Measurements from ENCODE around the gene TGFB2. TPM values are rescaled to one million over a fixed set of nuclear protein-coding genes. Genes with fewer than 3 reads are reported as not detected.

Gene TGFB2
- total RNA-seq, 1 donor from 2014 or later = 34.4 TPM

DNA sequence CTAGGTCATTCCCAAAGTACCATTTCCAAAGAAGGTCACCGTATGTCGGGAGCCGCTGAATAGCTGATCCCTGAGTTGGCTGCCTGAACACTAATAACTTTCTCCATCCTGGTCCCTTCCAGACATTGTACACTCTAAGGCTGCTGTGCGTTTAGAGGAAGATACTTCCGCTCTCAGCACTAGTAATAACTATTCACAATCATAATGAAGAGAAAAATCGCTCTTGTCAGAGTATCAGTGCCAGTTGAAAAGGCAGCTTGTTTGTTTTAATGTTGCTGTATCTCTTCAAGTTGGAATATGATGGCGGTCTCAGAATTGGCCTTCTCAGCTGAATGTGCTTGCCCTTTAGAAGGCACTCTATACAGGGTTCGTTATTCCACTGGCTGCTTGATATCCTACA is 43.5 kb downstream of the TGFB2 start:
- Histone ChIP-seq H3K36me3 (ENCODE audit: control insufficient read depth, insufficient read depth, low read length) (no peaks in the 10 kb centered on the region), H3K27me3 (ENCODE audit: control insufficient read depth, insufficient read depth, low read length) (no peaks in the 10 kb centered on the region), H3K4me3 (ENCODE audit: low read depth, low read length) (no peak overlapping the region)
- no peak for DNase-seq (ENCODE audit: low read depth)
- TF ChIP-seq, protein P1, sequence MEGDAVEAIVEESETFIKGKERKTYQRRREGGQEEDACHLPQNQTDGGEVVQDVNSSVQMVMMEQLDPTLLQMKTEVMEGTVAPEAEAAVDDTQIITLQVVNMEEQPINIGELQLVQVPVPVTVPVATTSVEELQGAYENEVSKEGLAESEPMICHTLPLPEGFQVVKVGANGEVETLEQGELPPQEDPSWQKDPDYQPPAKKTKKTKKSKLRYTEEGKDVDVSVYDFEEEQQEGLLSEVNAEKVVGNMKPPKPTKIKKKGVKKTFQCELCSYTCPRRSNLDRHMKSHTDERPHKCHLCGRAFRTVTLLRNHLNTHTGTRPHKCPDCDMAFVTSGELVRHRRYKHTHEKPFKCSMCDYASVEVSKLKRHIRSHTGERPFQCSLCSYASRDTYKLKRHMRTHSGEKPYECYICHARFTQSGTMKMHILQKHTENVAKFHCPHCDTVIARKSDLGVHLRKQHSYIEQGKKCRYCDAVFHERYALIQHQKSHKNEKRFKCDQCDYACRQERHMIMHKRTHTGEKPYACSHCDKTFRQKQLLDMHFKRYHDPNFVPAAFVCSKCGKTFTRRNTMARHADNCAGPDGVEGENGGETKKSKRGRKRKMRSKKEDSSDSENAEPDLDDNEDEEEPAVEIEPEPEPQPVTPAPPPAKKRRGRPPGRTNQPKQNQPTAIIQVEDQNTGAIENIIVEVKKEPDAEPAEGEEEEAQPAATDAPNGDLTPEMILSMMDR (IDR thresholded peaks at IDR 0.05; ENCODE audit: insufficient read depth, low read length, poor library complexity, severe bottlenecking) = no peak

DNA sequence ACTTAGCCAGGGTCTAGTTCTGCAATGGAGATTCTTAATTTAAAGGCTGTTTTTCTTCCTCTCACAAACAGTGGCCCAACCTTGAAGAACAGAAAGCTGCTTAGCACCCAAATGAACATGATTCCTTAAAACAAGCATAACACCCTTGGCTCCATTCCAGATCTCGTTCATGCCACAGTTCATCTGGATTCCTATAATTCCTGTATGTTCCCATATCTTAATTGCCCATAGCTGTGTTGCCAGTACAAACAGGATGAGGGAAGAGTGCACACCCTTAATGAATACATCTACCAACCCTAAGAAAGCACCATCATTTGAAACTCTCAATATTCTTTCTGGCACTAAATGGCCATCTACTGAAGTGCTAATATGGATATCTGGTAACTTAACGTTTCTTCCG is 45.5 kb downstream of the TGFB2 start:
- no peaks in the 10 kb centered on the region for H3K27me3 ChIP-seq (ENCODE audit: control insufficient read depth, insufficient read depth, low read length)
- no peaks in the 10 kb centered on the region for H3K36me3 ChIP-seq (ENCODE audit: control insufficient read depth, insufficient read depth, low read length)
- no peak for DNase-seq (ENCODE audit: low read depth)
- TF ChIP-seq, protein P1 (IDR thresholded peaks at IDR 0.05; ENCODE audit: insufficient read depth, low read length, poor library complexity, severe bottlenecking) = no peak
- no peak overlapping the region for H3K4me3 ChIP-seq (ENCODE audit: low read depth, low read length)

DNA sequence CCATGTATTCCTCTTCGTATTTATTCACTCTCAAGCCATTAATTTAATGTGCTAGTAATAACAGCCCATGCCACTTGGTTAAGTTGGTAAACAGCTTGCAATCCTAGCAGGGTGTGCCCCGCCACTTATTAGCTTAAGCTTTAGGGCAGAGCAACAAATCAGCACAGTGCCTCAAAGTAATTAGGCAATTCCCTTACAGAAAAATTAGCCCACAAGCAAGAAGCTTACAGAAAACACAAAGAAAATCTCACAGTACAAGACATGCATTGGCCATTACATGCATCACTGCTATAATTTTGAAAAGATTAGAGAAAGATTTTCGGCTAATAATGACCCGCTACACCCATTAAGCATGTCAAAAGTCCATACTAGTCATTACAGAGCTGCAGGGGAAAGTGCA is 47.6 kb downstream of the TGFB2 start:
- Histone ChIP-seq H3K27me3 (ENCODE audit: control insufficient read depth, insufficient read depth, low read length) (no peaks in the 10 kb centered on the region), H3K4me3 (ENCODE audit: low read depth, low read length) (no peak overlapping the region), H3K36me3 (ENCODE audit: control insufficient read depth, insufficient read depth, low read length) (no peaks in the 10 kb centered on the region)
- TF ChIP-seq, protein P1 (IDR thresholded peaks at IDR 0.05; ENCODE audit: insufficient read depth, low read length, poor library complexity, severe bottlenecking) = no peak
- DNase-seq (ENCODE audit: low read depth) = no peak

DNA sequence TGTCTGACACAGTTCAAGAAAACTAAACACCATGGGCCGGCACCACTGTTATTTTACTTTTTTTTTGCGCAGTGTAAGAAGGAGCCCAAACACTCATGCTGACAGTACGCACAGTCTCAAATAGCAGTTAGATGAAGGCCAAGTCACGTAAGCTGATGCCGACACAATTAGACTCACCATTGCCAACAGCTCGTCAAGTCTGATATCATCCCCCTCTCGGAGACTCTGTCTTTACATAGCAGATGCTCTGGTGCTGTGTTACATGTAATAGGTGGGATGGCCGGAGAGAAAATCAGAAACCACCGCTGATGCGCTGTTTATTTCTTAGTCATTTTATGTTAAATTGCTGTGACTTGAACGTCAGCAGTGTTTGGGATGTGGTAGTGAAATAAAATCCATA is 49.3 kb downstream of the TGFB2 start:
- DNase-seq (ENCODE audit: low read depth) = no peak

DNA sequence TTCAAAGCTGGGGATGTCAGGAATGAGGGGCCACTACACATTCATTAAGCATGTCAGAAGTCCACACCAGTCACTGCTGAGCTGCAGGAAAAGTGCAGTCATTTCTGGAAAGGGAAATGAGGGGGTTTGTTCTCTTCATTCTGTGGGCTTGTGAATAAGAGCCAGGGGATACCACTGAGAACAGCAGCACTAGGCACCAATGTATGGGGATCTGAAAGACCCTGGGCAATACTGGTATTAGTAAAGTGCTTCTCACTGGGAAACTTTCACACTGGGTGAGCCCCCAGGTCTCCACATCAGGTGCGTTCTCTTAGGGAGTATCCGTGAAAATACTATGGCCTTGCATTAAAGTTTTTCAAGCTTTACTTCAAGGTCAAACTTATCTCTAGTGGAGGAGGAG is 49.9 kb downstream of the TGFB2 start:
- H3K36me3 ChIP-seq (ENCODE audit: control insufficient read depth, insufficient read depth, low read length) = no peaks in the 10 kb centered on the region
- TF ChIP-seq, protein P1 (IDR thresholded peaks at IDR 0.05; ENCODE audit: insufficient read depth, low read length, poor library complexity, severe bottlenecking) = no peak
- no peaks in the 10 kb centered on the region for H3K27me3 ChIP-seq (ENCODE audit: control insufficient read depth, insufficient read depth, low read length)
- H3K4me3 ChIP-seq (ENCODE audit: low read depth, low read length) = no peak overlapping the region
- DNase-seq (ENCODE audit: low read depth) = no peak

More for the DNA sequence above, 49.3 kb downstream of the TGFB2 start:
- H3K4me3 ChIP-seq (ENCODE audit: low read depth, low read length) = no peak overlapping the region
- H3K27me3 ChIP-seq (ENCODE audit: control insufficient read depth, insufficient read depth, low read length) = no peaks in the 10 kb centered on the region
- H3K36me3 ChIP-seq (ENCODE audit: control insufficient read depth, insufficient read depth, low read length) = no peaks in the 10 kb centered on the region
- TF ChIP-seq, protein P1 (IDR thresholded peaks at IDR 0.05; ENCODE audit: insufficient read depth, low read length, poor library complexity, severe bottlenecking) = no peak

DNA sequence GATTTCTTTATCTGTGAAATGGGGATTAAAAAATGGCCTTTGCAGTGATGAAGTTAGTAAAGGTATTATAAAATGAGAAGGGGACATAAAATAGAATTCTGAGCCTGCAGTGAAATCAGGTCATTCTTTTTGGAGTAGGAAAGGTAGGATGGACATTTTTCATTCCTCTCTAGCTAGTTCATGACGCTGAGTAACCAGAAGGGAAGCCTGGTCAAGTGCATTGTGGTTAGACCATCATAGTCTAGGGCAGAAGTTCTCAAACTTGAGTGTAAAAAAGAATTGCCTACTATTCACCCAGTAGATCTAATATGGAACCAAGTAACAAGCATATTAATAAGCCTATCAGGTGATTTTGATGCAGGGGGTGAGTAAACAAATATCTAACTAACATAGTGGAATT is 50.8 kb downstream of the TGFB2 start:
- Histone ChIP-seq H3K27me3 (ENCODE audit: control insufficient read depth, insufficient read depth, low read length) (no peaks in the 10 kb centered on the region), H3K36me3 (ENCODE audit: control insufficient read depth, insufficient read depth, low read length) (no peaks in the 10 kb centered on the region), H3K4me3 (ENCODE audit: low read depth, low read length) (no peak overlapping the region)
- TF ChIP-seq, protein P1 (IDR thresholded peaks at IDR 0.05; ENCODE audit: insufficient read depth, low read length, poor library complexity, severe bottlenecking) = no peak
- no peak for DNase-seq (ENCODE audit: low read depth)

All from kidney epithelial cell (primary cell).